Osteoblast (primary cell): Measurements from ENCODE around the gene SPATA46. TPM values are rescaled to one million over a fixed set of nuclear protein-coding genes. Genes with fewer than 3 reads are reported as not detected.

Source experiments
- DNase-seq: peaks from one replicate; pipeline ENCODE4 v3.0.0; 2011; ENCODE audit warnings: low spot score, mixed read lengths; ENCODE audit not compliant: insufficient read length; ENCODE audit errors: missing footprints
- H2AFZ ChIP-seq: 2 replicates; pipeline ENCODE4 v1.6.0; 2011; ENCODE audit warnings: mild to moderate bottlenecking, low read length
- H3K27ac ChIP-seq: 2 replicates; pipeline ENCODE4 v1.5.1; 2011; ENCODE audit warnings: mild to moderate bottlenecking, low read depth, low read length, moderate library complexity
- H3K27me3 ChIP-seq: 2 replicates; pipeline ENCODE4 v1.6.0; 2012; ENCODE audit warnings: mild to moderate bottlenecking, control low read depth, inconsistent platforms, low read length, moderate library complexity; ENCODE audit not compliant: insufficient read depth
- H3K36me3 ChIP-seq: 2 replicates; pipeline ENCODE4 v1.5.1; 2011; ENCODE audit warnings: mild to moderate bottlenecking, low read length, control low read depth, moderate library complexity; ENCODE audit not compliant: insufficient read depth
- H3K4me1 ChIP-seq: 2 replicates; pipeline ENCODE4 v1.5.1; 2011; ENCODE audit warnings: mild to moderate bottlenecking, low read length, control low read depth, moderate library complexity; ENCODE audit not compliant: insufficient read depth
- H3K4me2 ChIP-seq: 2 replicates; pipeline ENCODE4 v1.6.0; 2011; ENCODE audit warnings: mild to moderate bottlenecking, low read length; ENCODE audit not compliant: insufficient read depth
- H3K4me3 ChIP-seq: fragments of 200-600 bp; sonication (generic); 3 replicates; pipeline ENCODE4 v1.5.1; 2012; ENCODE audit warnings: mild to moderate bottlenecking, low read length, inconsistent platforms; ENCODE audit not compliant: insufficient read depth
- H3K79me2 ChIP-seq: 2 replicates; pipeline ENCODE4 v1.6.0; 2012; ENCODE audit warnings: mild to moderate bottlenecking, low read length, control low read depth, inconsistent platforms; ENCODE audit not compliant: insufficient read depth
- H3K9me3 ChIP-seq: 2 replicates; pipeline ENCODE4 v1.5.1; 2011; ENCODE audit warnings: low read depth, low read length, control low read depth
- H4K20me1 ChIP-seq: 2 replicates; pipeline ENCODE4 v1.6.0; 2012; ENCODE audit warnings: mild to moderate bottlenecking, low read length, control low read depth; ENCODE audit not compliant: insufficient read depth
- CTCF ChIP-seq: IDR thresholded peaks from 2 replicates; pipeline ENCODE4 v1.5.1; 2011; ENCODE audit warnings: mild to moderate bottlenecking, low read depth, low read length, moderate library complexity; ENCODE audit errors: extremely low read depth
- total RNA-seq: library from RNA; depleted of rRNA; stranded (reverse); fragments of >200 nt; gene quantifications from 2 replicates; pipeline ENCODE4 v1.2.3, GENCODE V29; 2012

The SPATA46 gene
- total RNA-seq, 1 donor, result not detected

DNA sequence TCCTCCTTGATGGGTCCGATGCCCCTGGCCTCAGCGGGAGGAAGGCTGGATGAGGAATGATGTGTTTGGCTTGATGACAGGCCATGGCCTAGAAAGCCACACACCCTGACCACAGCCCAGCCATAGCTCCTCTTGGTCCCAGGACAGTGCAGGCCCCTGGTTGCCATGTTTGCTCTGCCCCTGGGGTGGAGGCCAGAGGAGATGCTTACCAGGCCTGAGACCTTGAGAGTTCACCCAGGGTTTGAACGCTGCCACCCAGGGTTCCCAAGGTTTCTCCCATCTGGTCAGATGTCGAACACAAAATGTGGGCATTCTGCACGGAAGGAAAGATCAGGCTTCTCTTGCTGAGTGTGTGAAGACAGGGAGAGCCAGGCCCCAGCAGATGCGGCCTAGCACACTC, 7.5 kb upstream of the SPATA46 start:
- no peak overlapping the region for H3K4me3 ChIP-seq
- DNase-seq, result no peak
- peaks cover 23% of the 10 kb centered on the region for H3K27me3 ChIP-seq
- H3K36me3 ChIP-seq, result no peaks in the 10 kb centered on the region
- H3K79me2 ChIP-seq, result no peaks in the 10 kb centered on the region
- no peaks in the 10 kb centered on the region for H3K4me1 ChIP-seq
- H3K4me2 ChIP-seq, result no peak overlapping the region
- no peak overlapping the region for H3K27ac ChIP-seq
- no peaks in the 10 kb centered on the region for H3K9me3 ChIP-seq
- TF ChIP-seq CTCF, result no peak
- no peak overlapping the region for H2AFZ ChIP-seq
- H4K20me1 ChIP-seq, result no peaks in the 10 kb centered on the region

GRCh38 chr1:162383516-162383915, 6.9 kb upstream of the SPATA46 start:
- Histone ChIP-seq H3K4me3 (no peak overlapping the region), H3K27me3 (peaks cover 17% of the 10 kb centered on the region), H3K4me1 (no peaks in the 10 kb centered on the region), H3K4me2 (no peak overlapping the region), H3K27ac (no peak overlapping the region), H3K79me2 (no peaks in the 10 kb centered on the region), H2AFZ (no peak overlapping the region), H4K20me1 (no peaks in the 10 kb centered on the region), H3K36me3 (no peaks in the 10 kb centered on the region), H3K9me3 (no peaks in the 10 kb centered on the region)
- DNase-seq, result no peak
- TF ChIP-seq CTCF, result no peak

DNA sequence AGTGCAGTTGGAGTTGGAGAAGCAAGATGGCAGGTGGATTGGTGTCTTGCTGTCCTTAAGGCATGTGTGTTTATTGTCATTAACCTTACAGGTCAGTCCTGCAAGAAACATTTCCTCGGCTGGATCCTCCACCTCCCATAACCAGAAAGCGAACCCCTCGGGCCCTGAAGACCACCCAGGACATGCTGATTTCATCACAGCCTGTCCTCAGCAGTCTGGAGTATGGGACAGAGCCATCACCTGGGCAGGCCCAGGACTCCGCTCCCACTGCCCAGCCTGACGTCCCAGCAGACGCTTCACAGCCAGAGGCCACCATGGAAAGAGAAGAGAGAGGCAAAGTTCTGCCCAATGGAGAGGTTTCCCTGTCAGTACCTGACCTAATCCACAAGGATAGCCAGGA, 6.4 kb upstream of the SPATA46 start:
- no peaks in the 10 kb centered on the region for H3K79me2 ChIP-seq
- no peak overlapping the region for H3K4me3 ChIP-seq
- no peak overlapping the region for H3K27ac ChIP-seq
- no peak for DNase-seq
- no peak for TF ChIP-seq CTCF
- peaks cover 13% of the 10 kb centered on the region for H3K27me3 ChIP-seq
- H2AFZ ChIP-seq, result no peak overlapping the region
- H3K4me2 ChIP-seq, result no peak overlapping the region
- no peaks in the 10 kb centered on the region for H3K4me1 ChIP-seq
- no peaks in the 10 kb centered on the region for H4K20me1 ChIP-seq
- H3K36me3 ChIP-seq, result no peaks in the 10 kb centered on the region
- no peaks in the 10 kb centered on the region for H3K9me3 ChIP-seq

DNA sequence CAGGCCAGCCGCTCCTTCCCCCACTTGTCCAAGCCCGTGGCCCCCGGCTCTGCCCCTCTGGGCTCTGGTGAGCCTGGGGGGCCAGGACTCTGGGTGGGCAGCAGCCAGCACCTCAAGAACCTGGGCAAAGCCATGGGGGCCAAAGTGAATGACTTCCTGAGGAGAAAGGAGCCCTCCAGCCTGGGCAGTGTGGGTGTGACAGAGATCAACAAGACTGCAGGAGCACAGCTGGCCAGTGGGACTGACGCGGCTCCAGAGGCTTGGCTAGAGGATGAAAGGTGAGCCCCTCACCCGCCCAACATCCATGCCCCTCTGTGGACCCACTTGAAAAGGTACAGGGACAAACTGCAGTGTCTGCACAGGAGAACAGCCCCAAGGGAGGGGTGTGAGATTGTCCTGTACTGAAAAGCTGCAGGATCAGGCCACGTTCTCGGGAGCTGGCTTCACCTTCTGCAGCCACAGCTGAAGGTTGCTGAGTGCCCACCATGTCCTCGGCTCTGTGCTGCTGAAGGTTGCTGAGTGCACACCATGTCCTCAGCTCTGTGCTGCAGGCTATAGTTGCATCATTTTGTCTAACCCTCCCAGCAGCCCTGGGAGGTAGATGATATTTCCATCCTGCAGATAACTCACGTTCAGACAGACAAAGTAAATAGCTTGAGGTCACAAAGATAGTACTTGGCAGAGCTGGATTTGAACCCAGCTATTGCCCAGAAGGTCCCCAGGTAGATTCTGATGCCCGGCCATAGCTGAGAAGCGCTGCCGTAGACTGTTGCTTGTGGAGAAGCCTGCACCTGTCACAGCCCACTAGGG, 5.5 kb upstream of the SPATA46 start:
- Histone ChIP-seq H3K4me1 (no peaks in the 10 kb centered on the region), H2AFZ (no peak overlapping the region), H3K27me3 (peaks cover 5% of the 10 kb centered on the region), H3K9me3 (no peaks in the 10 kb centered on the region), H3K4me3 (no peak overlapping the region), H3K4me2 (no peak overlapping the region), H3K36me3 (no peaks in the 10 kb centered on the region), H3K79me2 (no peaks in the 10 kb centered on the region), H3K27ac (no peak overlapping the region), H4K20me1 (no peaks in the 10 kb centered on the region)
- no peak for DNase-seq
- TF ChIP-seq CTCF, result no peak
